Smooth muscle cell of bladder (primary cell): Measurements from ENCODE around the gene SPRR2F. TPM values are rescaled to one million over a fixed set of nuclear protein-coding genes. Genes with fewer than 3 reads are reported as not detected.

Source experiments
- total RNA-seq: library from RNA; depleted of rRNA; stranded (reverse); fragments of >200 nt; gene quantifications from 2 replicates; pipeline ENCODE4 v1.2.3, GENCODE V29; 2014

Gene SPRR2F
- total RNA-seq = not detected in 2 replicates

GRCh38 chr1:153113416-153113815, at the start of gene SPRR2F:
Gene SPRR2F (minus strand): TSS chr1:153113516. CDS start chr1:153112733, 783 bp downstream.

DNA sequence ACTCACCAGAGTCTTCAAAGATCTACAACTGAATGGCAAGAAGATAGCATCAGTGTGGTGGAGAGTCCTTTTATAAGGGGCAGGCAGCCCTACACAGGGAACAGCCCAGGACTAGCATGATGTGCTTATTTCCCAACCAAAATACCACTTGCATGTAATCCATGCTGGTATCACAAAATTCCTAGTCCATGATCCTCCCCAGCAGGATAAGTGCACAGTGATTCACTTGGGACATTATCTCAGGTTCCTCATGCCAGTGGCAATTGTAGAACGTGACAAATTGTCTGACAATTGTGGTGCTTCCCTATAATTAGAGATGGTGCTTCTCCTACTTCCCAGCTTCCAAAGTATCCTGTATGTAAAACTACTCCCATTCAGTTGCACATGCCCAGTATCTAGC, 37.5 kb upstream of the SPRR2F start, which contains the start of gene SPRR2G:
TSS of gene SPRR2G (minus strand) at position 45 of the 400 bp plus-strand sequence. CDS start 780 bp downstream, outside the sequence.

GRCh38 chr1:153094426-153094825, 18.9 kb downstream of the SPRR2F start, which contains the start of gene SPRR2E:
Gene SPRR2E (minus strand): TSS chr1:153094526. CDS start chr1:153093751, 775 bp downstream.

DNA sequence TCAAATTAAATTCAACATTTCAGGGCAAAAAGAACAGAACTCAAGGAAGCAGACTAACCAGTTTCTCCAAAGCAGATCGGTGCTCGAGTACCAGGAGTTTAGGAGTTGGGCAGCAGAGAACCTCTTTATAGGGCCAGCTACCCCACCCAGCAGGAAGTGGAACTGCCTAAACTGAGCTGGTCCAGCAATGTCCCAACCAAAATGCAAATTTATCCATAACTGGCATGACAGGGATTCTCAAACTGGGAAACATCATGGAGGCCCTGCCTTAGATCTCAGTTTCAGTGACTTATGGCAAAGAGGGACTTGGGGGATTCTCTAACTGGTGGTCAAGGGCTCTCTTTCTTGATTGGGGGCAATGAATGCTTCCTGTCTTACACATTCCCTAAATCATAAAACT, 41.8 kb downstream of the SPRR2F start, which contains the start of gene SPRR2B:
TSS of gene SPRR2B (minus strand) at position 101 of the 400 bp plus-strand sequence. CDS start 772 bp downstream, outside the sequence.

Other genes with a start within 250 kb of the SPRR2F start
- not detected in 2 replicates for gene SMCP, start 235.2 kb downstream of the SPRR2F start, total RNA-seq
- gene IVL, start 205.0 kb downstream of the SPRR2F start, total RNA-seq = not detected in 2 replicates
- not detected in 2 replicates for gene SPRR5, start 166.3 kb downstream of the SPRR2F start, total RNA-seq
- not detected in 2 replicates for gene SPRR4, start 142.9 kb downstream of the SPRR2F start, total RNA-seq
- gene SPRR1A, start 129.4 kb downstream of the SPRR2F start, total RNA-seq = not detected in 2 replicates
- not detected in 2 replicates for gene SPRR3, start 111.8 kb downstream of the SPRR2F start, total RNA-seq
- gene SPRR1B, start 82.3 kb downstream of the SPRR2F start, total RNA-seq = not detected in 2 replicates
- not detected in 2 replicates for gene SPRR2D, start 72.4 kb downstream of the SPRR2F start, total RNA-seq
- not detected in 2 replicates for gene SPRR2A, start 56.0 kb downstream of the SPRR2F start, total RNA-seq
- gene SPRR2B, start 41.9 kb downstream of the SPRR2F start, total RNA-seq = not detected in 2 replicates
- not detected in 2 replicates for gene SPRR2E, start 19.0 kb downstream of the SPRR2F start, total RNA-seq
- gene SPRR2G, start 37.4 kb upstream of the SPRR2F start, total RNA-seq = not detected in 2 replicates
- not detected in 2 replicates for gene LELP1, start 89.9 kb upstream of the SPRR2F start, total RNA-seq
- gene PRR9, start 104.1 kb upstream of the SPRR2F start, total RNA-seq = not detected in 2 replicates
- not detected in 2 replicates for gene LORICRIN, start 146.2 kb upstream of the SPRR2F start, total RNA-seq
- gene PGLYRP3, start 199.4 kb upstream of the SPRR2F start, total RNA-seq = not detected in 2 replicates
- gene PGLYRP4, start 235.3 kb upstream of the SPRR2F start, total RNA-seq = not detected in 2 replicates
- gene S100A9, start 244.3 kb upstream of the SPRR2F start, total RNA-seq = 0.28 and 0.83 TPM in 2 replicates